HepG2 (cell line): Measurements from ENCODE around the gene ASB11. TPM values are rescaled to one million over a fixed set of nuclear protein-coding genes. Genes with fewer than 3 reads are reported as not detected.
A peak's percentile ranks its signal among the peaks of the same experiment; 100 is the strongest.

ENCODE experiments used
- BHLHE40 ChIP-seq: IDR thresholded peaks from 2 replicates; pipeline ENCODE4 v1.6.1; 2011; ENCODE audit warnings: low read length, improper control_type of control experiment
- E2F1 ChIP-seq: sonication (generic); formaldehyde crosslinking; IDR thresholded peaks from 2 replicates; pipeline ENCODE4 v1.5.0; 2020; ENCODE audit warnings: missing genetic modification reagents
- HIC2 ChIP-seq: sonication (generic); formaldehyde crosslinking; IDR thresholded peaks from 2 replicates; pipeline ENCODE4 v1.9.0; 2022; ENCODE audit warnings: low read depth, missing genetic modification reagents
- HOXD1 ChIP-seq: sonication (generic); formaldehyde crosslinking; IDR thresholded peaks from 2 replicates; pipeline ENCODE4 v1.5.0; 2020; ENCODE audit warnings: missing genetic modification reagents
- KMT2A ChIP-seq: sonication (generic); formaldehyde crosslinking; IDR thresholded peaks from 2 replicates; pipeline ENCODE4 v1.4.0; 2020; ENCODE audit warnings: missing genetic modification reagents
- MNT ChIP-seq: fragments of 450-650 bp; IDR thresholded peaks from 2 replicates; pipeline ENCODE4 v1.6.1; 2016
- MTA1 ChIP-seq: sonication (generic); formaldehyde crosslinking; IDR thresholded peaks from 2 replicates; pipeline ENCODE4 v1.4.0; 2020; ENCODE audit warnings: missing genetic modification reagents, mild to moderate bottlenecking, borderline replicate concordance
- RFX1 ChIP-seq: fragments of 450-650 bp; IDR thresholded peaks from 2 replicates; pipeline ENCODE4 v1.6.1; 2017
- SCMH1 ChIP-seq: sonication (generic); formaldehyde crosslinking; IDR thresholded peaks from 2 replicates; pipeline ENCODE4 v1.9.0; 2021; ENCODE audit warnings: missing genetic modification reagents, mild to moderate bottlenecking, borderline replicate concordance
- ZBTB34 ChIP-seq: sonication (generic); formaldehyde crosslinking; IDR thresholded peaks from 2 replicates; pipeline ENCODE4 v1.8.0; 2022; ENCODE audit warnings: mild to moderate bottlenecking, missing genetic modification reagents
- ZNF230 ChIP-seq: sonication (generic); formaldehyde crosslinking; IDR thresholded peaks from 2 replicates; pipeline ENCODE4 v1.4.0; 2020; ENCODE audit warnings: mild to moderate bottlenecking, missing genetic modification reagents
- ZNF646 ChIP-seq: sonication (generic); formaldehyde crosslinking; IDR thresholded peaks from 2 replicates; pipeline ENCODE4 v1.9.0; 2021; ENCODE audit warnings: mild to moderate bottlenecking, missing genetic modification reagents
- ZNF670 ChIP-seq: sonication (generic); formaldehyde crosslinking; IDR thresholded peaks from 2 replicates; pipeline ENCODE4 v1.8.0; 2022; ENCODE audit warnings: mild to moderate bottlenecking, missing genetic modification reagents, borderline replicate concordance
- ZNF724P ChIP-seq: sonication (generic); formaldehyde crosslinking; IDR thresholded peaks from 2 replicates; pipeline ENCODE4 v1.8.0; 2022; ENCODE audit warnings: missing genetic modification reagents, borderline replicate concordance
- ZNF788 ChIP-seq: sonication (generic); formaldehyde crosslinking; IDR thresholded peaks from 2 replicates; pipeline ENCODE4 v1.5.0; 2020; ENCODE audit warnings: mild to moderate bottlenecking, missing genetic modification reagents, borderline replicate concordance
- polyA plus RNA-seq, 8 experiments: library from polyadenylated mRNA; depleted of rRNA in 3 of 8; stranded (reverse) in 7 of 8; unstranded in 1 of 8; fragments of >200 nt; fragmentation: Illumina TruSeq in 4 of 8; extraction: Trizol in 4 of 8; gene quantifications; 2 replicates each; pipeline versions ENCODE4 v1.2.1 to v1.2.3, GENCODE V29; 2011 to 2016; ENCODE audit warnings: low read depth in 4 of 8, missing spikeins in 1 of 8, mixed read lengths in 1 of 8; ENCODE audit not compliant: insufficient read depth in 1 of 8
- total RNA-seq, 5 experiments: library from RNA; depleted of rRNA; stranded (reverse); fragments of >200 nt; fragmentation: Illumina TruSeq; extraction: Trizol; gene quantifications; 2 replicates each; pipeline ENCODE4 v1.2.3, GENCODE V29; 2016; ENCODE audit warnings: low read depth in 1 of 5

Gene ASB11
- total and polyA plus RNA-seq, 2 of the 13 experiments (the other 11 are each of a cell fraction or from before 2014, with no cell fraction given): not detected

GRCh38 chrX:15269618-15270521 is 45.6 kb downstream of the ASB11 start, which contains the start of gene ASB9 (continued):
- TF ChIP-seq SCMH1 (CRISPR knock-in tag): no peak
- 0 out of 2 replicates have a peak, but pooled peaks have one; percentile 22 for TF ChIP-seq MNT
- TF ChIP-seq MTA1 (CRISPR knock-in tag): peak; percentile 69; the same call in 1 of the 2 replicates
- TF ChIP-seq BHLHE40: peak; percentile 34; the same call in 1 of the 2 replicates
- 0 out of 2 replicates have a peak, but pooled peaks have one; percentile 52 for TF ChIP-seq ZNF230 (CRISPR knock-in tag)
- TF ChIP-seq ZNF646: peak; percentile 89
- TF ChIP-seq KMT2A: 0 out of 2 replicates have a peak, but pooled peaks have one; percentile 28
- no peak for TF ChIP-seq HOXD1 (CRISPR knock-in tag)
- TF ChIP-seq E2F1 (CRISPR knock-in tag): no peak
- no peak for TF ChIP-seq RFX1
- TF ChIP-seq ZNF724P (CRISPR knock-in tag): no peak
- 0 out of 2 replicates have a peak, but pooled peaks have one; percentile 29 for TF ChIP-seq ZNF670 (CRISPR knock-in tag)
- peak; percentile 85; the same call in 1 of the 2 replicates for TF ChIP-seq HIC2
- TF ChIP-seq ZBTB34 (CRISPR knock-in tag): peak; percentile 41; the same call in 1 of the 2 replicates
- TF ChIP-seq ZNF788: peak; percentile 51; the same call in 1 of the 2 replicates
